Vagina (tissue), 2 donors: ENCODE results near the gene FNDC3A.

Source experiments
- CTCF ChIP-seq, 3 experiments: fragments of 450-650 bp in 2 of 3; fragments of 200-600 bp in 1 of 3; sonication (generic) in 1 of 3; IDR thresholded peaks; one replicate each; pipeline ENCODE4 v1.5.1; 2017 to 2019; ENCODE audit warnings: antibody characterized with exemption in 3 of 3, mild to moderate bottlenecking in 2 of 3, moderate library complexity in 2 of 3
- POLR2A ChIP-seq, 2 donors: fragments of 450-650 bp; IDR thresholded peaks; one replicate each; pipeline ENCODE4 v1.6.1; 2017; ENCODE audit warnings: antibody characterized with exemption in 2 of 2, mild to moderate bottlenecking in 2 of 2, moderate library complexity in 2 of 2
- POLR2AphosphoS5 ChIP-seq, 2 donors: sonication (generic); formaldehyde crosslinking; IDR thresholded peaks; one replicate each; pipeline ENCODE4 v1.9.0; 2017; ENCODE audit warnings: antibody characterized with exemption in 2 of 2, mild to moderate bottlenecking in 2 of 2, low read depth in 1 of 2; ENCODE audit not compliant: insufficient read depth in 1 of 2

GRCh38 chr13:49213997-49214916 lies 238.5 kb downstream of the FNDC3A start:
- no peak for TF ChIP-seq POLR2AphosphoS5 (IDR thresholded peaks at IDR 0.05; ENCODE audit: insufficient read depth in 1 of 2, low read depth in 1 of 2)
- TF ChIP-seq CTCF (IDR thresholded peaks at IDR 0.05) = no peak
- TF ChIP-seq POLR2A (IDR thresholded peaks at IDR 0.05) = no peak
